K562 (cell line): ENCODE data around the gene ETV2. TPM values are rescaled to one million over a fixed set of nuclear protein-coding genes. Genes with fewer than 3 reads are reported as not detected.

Source experiments
- ATF6 ChIP-seq: sonication (generic); formaldehyde crosslinking; IDR thresholded peaks from 2 replicates; pipeline ENCODE4 v1.4.0; 2020; ENCODE audit warnings: mild to moderate bottlenecking, missing genetic modification reagents
- GABPB1 ChIP-seq: sonication (generic); formaldehyde crosslinking; IDR thresholded peaks from 2 replicates; pipeline ENCODE4 v1.8.0; 2022; ENCODE audit warnings: mild to moderate bottlenecking, missing genetic modification reagents
- HNRNPUL1 ChIP-seq: fragments of 200-400 bp; formaldehyde crosslinking; IDR thresholded peaks from 2 replicates; pipeline ENCODE4 v1.6.1; 2017; ENCODE audit warnings: low read length
- KLF10 ChIP-seq: fragments of 250-450 bp; sonication (Bioruptor Pico); IDR thresholded peaks from 2 replicates; pipeline ENCODE4 v1.6.1; 2021; ENCODE audit warnings: matching md5 sums
- NCOR1 ChIP-seq: fragments of 450-650 bp; IDR thresholded peaks from 2 replicates; pipeline ENCODE4 v1.6.1; 2016; ENCODE audit warnings: mild to moderate bottlenecking, moderate library complexity
- RREB1 ChIP-seq: fragments of 250-450 bp; sonication (Bioruptor Pico); IDR thresholded peaks from 2 replicates; pipeline ENCODE4 v1.4.0; 2020
- SPI1 ChIP-seq: IDR thresholded peaks from 2 replicates; pipeline ENCODE4 v1.6.1; 2011; ENCODE audit warnings: low read depth, low read length, control low read depth, borderline replicate concordance
- TFAM ChIP-seq: fragments of 250-450 bp; sonication (Bioruptor Pico); conservative IDR thresholded peaks from 2 replicates; pipeline ENCODE4 v1.5.0; 2021; ENCODE audit warnings: mild to moderate bottlenecking, moderate library complexity
- TGIF2 ChIP-seq: sonication (generic); formaldehyde crosslinking; IDR thresholded peaks from 2 replicates; pipeline ENCODE4 v1.8.1; 2022; ENCODE audit warnings: mild to moderate bottlenecking, missing genetic modification reagents, moderate library complexity
- ZNF592 ChIP-seq: fragments of 450-650 bp; IDR thresholded peaks from 2 replicates; pipeline ENCODE4 v1.6.1; 2017; ENCODE audit warnings: antibody characterized with exemption, mild to moderate bottlenecking
- polyA plus RNA-seq, 8 experiments: library from polyadenylated mRNA; depleted of rRNA in 4 of 8; stranded (reverse) in 5 of 8; unstranded in 3 of 8; fragments of >200 nt; fragmentation: Nextera tagmentation in 2 of 8; fragmentation: Illumina TruSeq in 1 of 8; extraction: Ambion mirVana in 2 of 8; extraction: Trizol in 1 of 8; gene quantifications; 2 replicates each; pipeline versions ENCODE4 v1.2.1 to v1.2.3, GENCODE V29; 2011 to 2014; ENCODE audit warnings: inconsistent platforms in 1 of 8, missing spikeins in 1 of 8
- total RNA-seq, 7 experiments: library from RNA; depleted of rRNA in 6 of 7; stranded (reverse); fragments of >200 nt in 6 of 7; fragmentation: Illumina TruSeq in 2 of 7; extraction: Trizol in 2 of 7; gene quantifications; 2 replicates each; pipeline versions ENCODE4 v1.2.1 to v1.2.3, GENCODE V29; 2011 to 2021; ENCODE audit warnings: low replicate concordance in 1 of 7
- TF ChIP-seq, protein P1 (sequence below): fragments of 250-450 bp; sonication (Bioruptor Pico); IDR thresholded peaks from 2 replicates; pipeline ENCODE4 v1.8.0; 2022; ENCODE audit warnings: inconsistent platforms, mild to moderate bottlenecking, moderate library complexity, borderline replicate concordance
- TF ChIP-seq, protein P2 (sequence below): fragments of 250-450 bp; sonication (Bioruptor Pico); IDR thresholded peaks from 2 replicates; pipeline ENCODE4 v1.8.0; 2022; ENCODE audit warnings: moderate library complexity, mild to moderate bottlenecking, inconsistent platforms

ETV2 gene
- total and polyA plus RNA-seq, 9 of the 15 experiments (the other 6 are each of a cell fraction or from before 2014, with no cell fraction given) = 0.11 to 3.7 (median 0.55) TPM

DNA sequence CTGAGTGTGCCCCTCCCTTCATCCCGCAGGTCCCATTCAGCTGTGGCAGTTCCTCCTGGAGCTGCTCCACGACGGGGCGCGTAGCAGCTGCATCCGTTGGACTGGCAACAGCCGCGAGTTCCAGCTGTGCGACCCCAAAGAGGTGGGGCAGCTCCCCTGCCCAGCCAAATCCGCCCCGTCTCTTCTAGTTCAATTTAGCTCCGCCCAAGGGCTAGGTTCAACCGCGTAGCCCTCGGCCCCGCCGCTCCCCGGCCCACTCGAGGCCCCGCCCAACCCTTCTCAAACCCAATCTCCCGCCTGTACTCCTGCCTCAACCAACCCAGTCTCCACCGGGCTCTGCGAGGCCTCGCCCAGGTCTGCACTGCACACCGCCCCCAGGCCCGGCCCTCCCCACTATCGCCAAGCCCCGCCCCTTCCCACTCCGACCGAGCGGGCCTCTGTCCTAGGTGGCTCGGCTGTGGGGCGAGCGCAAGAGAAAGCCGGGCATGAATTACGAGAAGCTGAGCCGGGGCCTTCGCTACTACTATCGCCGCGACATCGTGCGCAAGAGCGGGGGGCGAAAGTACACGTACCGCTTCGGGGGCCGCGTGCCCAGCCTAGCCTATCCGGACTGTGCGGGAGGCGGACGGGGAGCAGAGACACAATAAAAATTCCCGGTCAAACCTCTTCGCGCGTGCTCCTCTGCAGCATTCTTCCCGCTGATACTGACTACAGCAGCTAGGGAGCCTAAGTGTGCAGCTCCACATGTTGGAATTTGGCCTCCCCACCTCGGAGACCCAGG lies 2.9 kb downstream of the ETV2 start (continued):
- TF ChIP-seq RREB1 (CRISPR knock-in tag) = no peak
- no peak; the same call in 1 of the 2 replicates for TF ChIP-seq GABPB1 (CRISPR knock-in tag)
- no peak for TF ChIP-seq SPI1
- TF ChIP-seq ATF6 (CRISPR knock-in tag) = peak; percentile 67; the same call in 1 of the 2 replicates
- no peak for TF ChIP-seq NCOR1
- TF ChIP-seq, protein P1, sequence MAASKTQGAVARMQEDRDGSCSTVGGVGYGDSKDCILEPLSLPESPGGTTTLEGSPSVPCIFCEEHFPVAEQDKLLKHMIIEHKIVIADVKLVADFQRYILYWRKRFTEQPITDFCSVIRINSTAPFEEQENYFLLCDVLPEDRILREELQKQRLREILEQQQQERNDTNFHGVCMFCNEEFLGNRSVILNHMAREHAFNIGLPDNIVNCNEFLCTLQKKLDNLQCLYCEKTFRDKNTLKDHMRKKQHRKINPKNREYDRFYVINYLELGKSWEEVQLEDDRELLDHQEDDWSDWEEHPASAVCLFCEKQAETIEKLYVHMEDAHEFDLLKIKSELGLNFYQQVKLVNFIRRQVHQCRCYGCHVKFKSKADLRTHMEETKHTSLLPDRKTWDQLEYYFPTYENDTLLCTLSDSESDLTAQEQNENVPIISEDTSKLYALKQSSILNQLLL (CRISPR knock-in tag) = no peak
- TF ChIP-seq, protein P2, sequence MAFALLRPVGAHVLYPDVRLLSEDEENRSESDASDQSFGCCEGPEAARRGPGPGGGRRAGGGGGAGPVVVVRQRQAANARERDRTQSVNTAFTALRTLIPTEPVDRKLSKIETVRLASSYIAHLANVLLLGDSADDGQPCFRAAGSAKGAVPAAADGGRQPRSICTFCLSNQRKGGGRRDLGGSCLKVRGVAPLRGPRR (CRISPR knock-in tag) = no peak
- no peak for TF ChIP-seq KLF10 (CRISPR knock-in tag)
- no peak for TF ChIP-seq ZNF592
- TF ChIP-seq HNRNPUL1 = no peak
- no peak for TF ChIP-seq TFAM (CRISPR knock-in tag)
- no peak for TF ChIP-seq TGIF2 (CRISPR knock-in tag)
